Liver (tissue), 9 donors: ENCODE measurements around the gene FSCN2. TPM values are rescaled to one million over a fixed set of nuclear protein-coding genes. Genes with fewer than 3 reads are reported as not detected.
"Not testable (repeated sequence)": the region's sequence is repeated elsewhere in the genome, so short reads cannot be mapped to it uniquely, and the experiment has no call there.

Experiments
- DNase-seq: peaks from one replicate; pipeline ENCODE4 v3.0.0-alpha.2; 2017; ENCODE audit warnings: low spot score
- H3K27ac ChIP-seq, 2 donors: one replicate each; pipeline ENCODE4 v1.7.0; 2013; ENCODE audit warnings: inconsistent platforms in 2 of 2, low read length in 2 of 2, control low read depth in 1 of 2, low read depth in 1 of 2, mild to moderate bottlenecking in 1 of 2
- H3K27me3 ChIP-seq, 4 donors: one replicate each; pipeline versions ENCODE4 v1.6.1 to v1.7.0; 2013; ENCODE audit warnings: low read length in 3 of 4, inconsistent platforms in 1 of 4, mild to moderate bottlenecking in 1 of 4, moderate library complexity in 1 of 4; ENCODE audit not compliant: control insufficient read depth in 4 of 4, insufficient read depth in 4 of 4
- H3K36me3 ChIP-seq, 4 donors: one replicate each; pipeline versions ENCODE4 v1.6.1 to v1.7.0; 2013; ENCODE audit warnings: low read length in 3 of 4, mild to moderate bottlenecking in 3 of 4, low read depth in 1 of 4, moderate library complexity in 1 of 4; ENCODE audit not compliant: control insufficient read depth in 4 of 4, insufficient read depth in 3 of 4
- H3K4me1 ChIP-seq, 4 donors: one replicate each; pipeline versions ENCODE4 v1.6.1 to v1.7.0; 2013; ENCODE audit warnings: low read length in 3 of 4, mild to moderate bottlenecking in 3 of 4, moderate library complexity in 1 of 4; ENCODE audit not compliant: control insufficient read depth in 4 of 4, insufficient read depth in 4 of 4
- H3K4me3 ChIP-seq, 3 donors: one replicate each; pipeline versions ENCODE4 v1.6.1 to v1.7.0; 2013; ENCODE audit warnings: low read length in 3 of 3, control low read depth in 1 of 3, low read depth in 1 of 3, mild to moderate bottlenecking in 1 of 3
- H3K9ac ChIP-seq, 2 donors: one replicate each; pipeline ENCODE4 v1.7.0; 2013; ENCODE audit warnings: low read length in 2 of 2, mild to moderate bottlenecking in 2 of 2, moderate library complexity in 2 of 2, control low read depth in 1 of 2, low read depth in 1 of 2
- H3K9me3 ChIP-seq, 4 donors: one replicate each; pipeline versions ENCODE4 v1.6.1 to v1.7.0; 2013; ENCODE audit warnings: low read length in 3 of 4; ENCODE audit not compliant: control insufficient read depth in 4 of 4
- CTCF ChIP-seq: fragments of 150-350 bp; IDR thresholded peaks from 2 replicates; pipeline ENCODE4 v1.5.1; 2017; ENCODE audit warnings: improper control_type of control experiment, low read depth, low read length; ENCODE audit not compliant: missing input control
- EGR1 ChIP-seq, 2 donors: IDR thresholded peaks; 2 replicates each; pipeline ENCODE4 v1.6.1; 2016 to 2018; ENCODE audit warnings: antibody characterized with exemption in 2 of 2, low read depth in 2 of 2
- FOXA1 ChIP-seq: IDR thresholded peaks from 2 replicates; pipeline ENCODE4 v1.6.1; 2016; ENCODE audit warnings: antibody characterized with exemption
- GABPA ChIP-seq, 2 donors: IDR thresholded peaks in 1 of 2; conservative IDR thresholded peaks in 1 of 2; 2 replicates each; pipeline ENCODE4 v1.6.1; 2016; ENCODE audit warnings: antibody characterized with exemption in 2 of 2, mild to moderate bottlenecking in 1 of 2, moderate library complexity in 1 of 2
- HNF4A ChIP-seq, 2 donors: conservative IDR thresholded peaks; 2 replicates each; pipeline ENCODE4 v1.6.1; 2016; ENCODE audit warnings: antibody characterized with exemption in 2 of 2, mild to moderate bottlenecking in 2 of 2
- HNF4G ChIP-seq: IDR thresholded peaks from 2 replicates; pipeline ENCODE4 v1.6.1; 2016; ENCODE audit warnings: antibody characterized with exemption
- JUND ChIP-seq, 2 donors: IDR thresholded peaks; 2 replicates each; pipeline ENCODE4 v1.6.1; 2016; ENCODE audit warnings: antibody characterized with exemption in 2 of 2
- MAX ChIP-seq: IDR thresholded peaks from 2 replicates; pipeline ENCODE4 v1.6.1; 2016; ENCODE audit warnings: antibody characterized with exemption
- NR2F2 ChIP-seq: IDR thresholded peaks from 2 replicates; pipeline ENCODE4 v1.6.1; 2016; ENCODE audit warnings: antibody characterized with exemption
- RAD21 ChIP-seq, 2 donors: IDR thresholded peaks; 2 replicates each; pipeline ENCODE4 v1.6.1; 2016; ENCODE audit warnings: antibody characterized with exemption in 2 of 2, mild to moderate bottlenecking in 2 of 2
- RXRA ChIP-seq, 2 donors: IDR thresholded peaks; 2 replicates each; pipeline ENCODE4 v1.6.1; 2017 to 2018; ENCODE audit warnings: antibody characterized with exemption in 2 of 2, mild to moderate bottlenecking in 1 of 2
- ZBTB33 ChIP-seq: IDR thresholded peaks from 2 replicates; pipeline ENCODE4 v1.6.1; 2016; ENCODE audit warnings: antibody characterized with exemption
- WGBS: extraction: QIAGEN DNeasy Blood & Tissue Kit; methylation state at CpG from one replicate; pipeline ENCODE4 v1.1.7; 2013; 5-methylcytosine and 5-hydroxymethylcytosine counted together
- polyA plus RNA-seq, 2 donors: library from polyadenylated mRNA; stranded (reverse) in 1 of 2; unstranded in 1 of 2; fragments of 200-250 nt in 1 of 2; fragments of >200 nt in 1 of 2; fragmentation: Nextera tagmentation in 1 of 2; extraction: Ambion mirVana in 1 of 2; gene quantifications; one replicate each; pipeline versions ENCODE4 v1.2.1 to v1.2.3, GENCODE V29; 2013 to 2015
- total RNA-seq, 2 donors: library from RNA; depleted of rRNA; stranded (reverse); fragments of >200 nt; gene quantifications; one replicate each; pipeline ENCODE4 v1.2.3, GENCODE V29; 2014
- donor health status: healthy.
- donor health status: healthy.
- donor health status: healthy.
- donor health status: healthy.
- donor health status: healthy.

Gene FSCN2
- total and polyA plus RNA-seq, 4 donors: 0.09 to 0.42 TPM; not detected in 2

- no peaks in the 10 kb centered on the region for H3K36me3 ChIP-seq
- H3K4me3 ChIP-seq: no peak overlapping the region
- WGBS: 81% methylated on average over 62 of the region's 62 CpGs
- no peak for DNase-seq
- H3K4me1 ChIP-seq: no peaks in the 10 kb centered on the region
- no peak for TF ChIP-seq RXRA (IDR thresholded peaks at IDR 0.05)
- TF ChIP-seq CTCF: no peak
- H3K27me3 ChIP-seq: no peaks in the 10 kb centered on the region
- H3K9me3 ChIP-seq: no peaks in the 10 kb centered on the region
- H3K27ac ChIP-seq: no peak overlapping the region
- H3K9ac ChIP-seq: no peak overlapping the region
Observed at GRCh38 chr17:81528651-81529436, 667 bp downstream of the FSCN2 start.

GRCh38 chr17:81529437-81529803 lies 1.2 kb downstream of the FSCN2 start:
- no peak overlapping the region for H3K4me3 ChIP-seq
- H3K27me3 ChIP-seq: no peaks in the 10 kb centered on the region
- H3K27ac ChIP-seq: no peak overlapping the region
- no peaks in the 10 kb centered on the region for H3K4me1 ChIP-seq
- no peaks in the 10 kb centered on the region for H3K36me3 ChIP-seq
- no peak for DNase-seq
- no peak overlapping the region for H3K9ac ChIP-seq
- WGBS: 79% methylated on average over 6 of the region's 6 CpGs
- H3K9me3 ChIP-seq: no peaks in the 10 kb centered on the region
- TF ChIP-seq CTCF (no peak), ZBTB33 (no peak), MAX (no peak), NR2F2 (no peak), HNF4A (conservative IDR thresholded peaks at IDR 0.05) (no peak), RXRA (IDR thresholded peaks at IDR 0.05) (no peak), RAD21 (IDR thresholded peaks at IDR 0.05) (no peak), GABPA (IDR thresholded peaks at IDR 0.05 in 1 of 2, conservative IDR thresholded peaks at IDR 0.05 in 1 of 2) (no peak), JUND (IDR thresholded peaks at IDR 0.05) (no peak), FOXA1 (no peak), EGR1 (IDR thresholded peaks at IDR 0.05; ENCODE audit: low read depth in 2 of 2) (no peak), HNF4G (no peak)

GRCh38 chr17:81531013-81531412 lies 2.8 kb downstream of the FSCN2 start:
- 82% methylated on average over 6 of the region's 6 CpGs for WGBS
- not testable (repeated sequence) for H3K9ac ChIP-seq, H3K4me3 ChIP-seq, H3K27me3 ChIP-seq, DNase-seq, H3K36me3 ChIP-seq, H3K4me1 ChIP-seq, H3K9me3 ChIP-seq, H3K27ac ChIP-seq

- WGBS: 97% methylated on average over 3 of the region's 3 CpGs
- not testable (repeated sequence) for H3K9me3 ChIP-seq, DNase-seq, H3K4me3 ChIP-seq, H3K27me3 ChIP-seq, H3K27ac ChIP-seq, H3K4me1 ChIP-seq, H3K9ac ChIP-seq, H3K36me3 ChIP-seq
Observed at GRCh38 chr17:81531998-81532404, 3.8 kb downstream of the FSCN2 start.
